ENCODE data around the gene BRSK1. TPM values are rescaled to one million over a fixed set of nuclear protein-coding genes. Genes with fewer than 3 reads are reported as not detected.
A peak's percentile ranks its signal among the peaks of the same experiment; 100 is the strongest.

BRSK1 gene
- total RNA-seq, 1 donor from 2014 or later = 1.3 TPM

DNA sequence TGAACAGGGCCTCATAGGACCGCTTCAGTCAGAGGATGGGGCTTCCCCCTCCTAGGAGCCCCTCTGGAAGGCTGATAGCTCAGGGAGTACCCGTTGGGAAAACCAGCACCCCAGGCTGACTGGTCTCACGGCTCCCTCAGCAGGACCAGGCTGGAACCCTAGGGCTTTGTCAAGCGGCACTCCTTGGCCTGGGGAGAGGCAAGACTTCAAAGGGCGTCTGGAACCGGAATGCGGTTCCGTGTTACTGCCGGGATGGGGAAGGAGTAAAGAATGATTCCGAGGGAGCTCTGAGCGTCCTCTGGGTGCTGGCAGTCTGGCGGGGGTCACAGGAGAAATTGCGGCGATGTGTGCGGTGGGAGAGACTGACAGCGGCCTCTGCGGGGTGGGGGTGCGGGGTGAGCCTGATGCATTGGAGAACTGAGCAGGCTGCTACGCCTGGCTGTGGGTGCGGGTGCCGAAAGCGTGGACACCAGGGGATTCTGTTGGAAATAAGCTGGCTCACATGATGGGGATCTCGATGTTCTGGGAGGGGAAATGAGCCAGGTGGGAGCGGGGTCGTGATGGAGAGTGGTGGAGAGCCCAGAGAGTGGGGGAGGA, 68.8 kb downstream of the BRSK1 start:
- Histone ChIP-seq H3K36me3 (no peaks in the 10 kb centered on the region), H3K4me1 (peaks cover 14% of the 10 kb centered on the region), H3K9me3 (no peaks in the 10 kb centered on the region), H3K27ac (no peak overlapping the region), H3K4me3 (no peak overlapping the region), H3K27me3 (peaks cover 40% of the 10 kb centered on the region)
- intact Hi-C loops (cut with DNase I) = no loop called here
- DNase-seq (no peak), ATAC-seq (no peak)
- TF ChIP-seq, protein P1, sequence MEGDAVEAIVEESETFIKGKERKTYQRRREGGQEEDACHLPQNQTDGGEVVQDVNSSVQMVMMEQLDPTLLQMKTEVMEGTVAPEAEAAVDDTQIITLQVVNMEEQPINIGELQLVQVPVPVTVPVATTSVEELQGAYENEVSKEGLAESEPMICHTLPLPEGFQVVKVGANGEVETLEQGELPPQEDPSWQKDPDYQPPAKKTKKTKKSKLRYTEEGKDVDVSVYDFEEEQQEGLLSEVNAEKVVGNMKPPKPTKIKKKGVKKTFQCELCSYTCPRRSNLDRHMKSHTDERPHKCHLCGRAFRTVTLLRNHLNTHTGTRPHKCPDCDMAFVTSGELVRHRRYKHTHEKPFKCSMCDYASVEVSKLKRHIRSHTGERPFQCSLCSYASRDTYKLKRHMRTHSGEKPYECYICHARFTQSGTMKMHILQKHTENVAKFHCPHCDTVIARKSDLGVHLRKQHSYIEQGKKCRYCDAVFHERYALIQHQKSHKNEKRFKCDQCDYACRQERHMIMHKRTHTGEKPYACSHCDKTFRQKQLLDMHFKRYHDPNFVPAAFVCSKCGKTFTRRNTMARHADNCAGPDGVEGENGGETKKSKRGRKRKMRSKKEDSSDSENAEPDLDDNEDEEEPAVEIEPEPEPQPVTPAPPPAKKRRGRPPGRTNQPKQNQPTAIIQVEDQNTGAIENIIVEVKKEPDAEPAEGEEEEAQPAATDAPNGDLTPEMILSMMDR (IDR thresholded peaks at IDR 0.05) = no peak

DNA sequence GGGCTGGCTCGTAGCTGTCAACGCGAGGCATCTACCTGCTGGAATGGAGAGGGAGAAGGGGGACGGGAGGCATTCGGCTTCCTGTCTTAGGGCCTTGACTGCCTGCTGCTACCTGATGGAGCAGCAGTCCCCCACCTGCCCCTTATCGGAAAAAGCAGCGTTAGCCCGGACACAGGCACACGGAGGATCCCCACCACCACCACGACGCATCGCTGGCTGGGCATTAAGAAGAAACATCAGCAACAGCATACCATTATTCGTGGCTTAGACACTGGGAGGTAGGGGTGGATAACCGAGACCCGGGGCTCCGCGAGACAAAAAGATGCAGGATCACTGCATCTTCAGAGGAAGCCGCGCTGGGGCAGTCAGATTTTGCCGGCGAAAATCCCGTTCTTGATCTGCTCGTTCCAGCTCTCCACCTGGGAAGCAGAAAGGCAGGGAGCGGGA, 69.6 kb downstream of the BRSK1 start:
- intact Hi-C loops (cut with DNase I) = no loop called here

GRCh38 chr19:55353803-55354697, 70.3 kb downstream of the BRSK1 start:
- Histone ChIP-seq H3K4me1 (peaks cover 14% of the 10 kb centered on the region), H3K9me3 (no peaks in the 10 kb centered on the region), H3K4me3 (peak overlapping the region; percentile 46), H3K36me3 (no peaks in the 10 kb centered on the region), H3K27ac (no peak overlapping the region), H3K27me3 (peaks cover 40% of the 10 kb centered on the region)
- TF ChIP-seq, protein P1 (IDR thresholded peaks at IDR 0.05) = no peak
- intact Hi-C loops (cut with DNase I) = no loop called here
- ATAC-seq (peak; percentile 91), DNase-seq (peak; percentile 86)

More for the DNA sequence above, 69.6 kb downstream of the BRSK1 start:
- TF ChIP-seq, protein P1 (IDR thresholded peaks at IDR 0.05) = no peak
- Histone ChIP-seq H3K4me1 (peaks cover 14% of the 10 kb centered on the region), H3K9me3 (no peaks in the 10 kb centered on the region), H3K27ac (no peak overlapping the region), H3K36me3 (no peaks in the 10 kb centered on the region), H3K27me3 (peaks cover 40% of the 10 kb centered on the region), H3K4me3 (peak overlapping the region; percentile 46)
- DNase-seq (no peak), ATAC-seq (no peak)

DNA sequence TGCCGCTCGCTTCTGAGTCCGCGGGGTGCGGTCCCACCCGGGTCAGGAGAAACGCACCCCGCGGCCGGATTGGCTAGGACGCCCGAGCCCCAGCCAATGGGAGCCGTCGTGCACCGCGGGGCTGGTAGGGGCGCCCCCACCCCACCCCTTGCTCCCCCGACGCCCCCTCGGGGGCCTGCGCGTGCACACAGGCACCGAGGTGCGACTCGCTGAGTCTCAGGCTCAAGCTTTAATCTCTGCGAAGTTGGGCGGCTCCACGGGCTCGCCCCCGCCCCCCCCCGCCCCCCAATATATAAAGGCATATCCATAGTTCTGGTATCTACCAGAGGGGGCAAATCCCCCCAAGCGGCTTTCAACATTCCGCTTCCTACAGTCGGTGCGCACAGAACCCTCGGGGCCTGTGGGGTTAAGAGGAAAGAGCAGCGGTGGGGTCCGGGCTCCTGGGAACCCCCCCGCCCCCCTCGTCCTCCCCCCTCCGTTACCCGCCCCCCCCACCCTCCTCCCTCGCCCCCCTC, 71.0 kb downstream of the BRSK1 start, which contains the start of gene COX6B2:
TSS of gene COX6B2 (minus strand) at position 22 of the 515 bp plus-strand sequence. CDS start 198 bp downstream, outside the sequence.
- H3K27ac ChIP-seq = no peak within 1 kb of the TSS
- TF ChIP-seq, protein P1 (IDR thresholded peaks at IDR 0.05) = no peak
- intact Hi-C loops (cut with DNase I) = no loop called here
- DNase-seq = no peak
- peaks cover 14% of the 10 kb centered on the region for H3K4me1 ChIP-seq
- no peaks in the 10 kb centered on the region for H3K36me3 ChIP-seq
- H3K27me3 ChIP-seq = peaks cover 40% of the 10 kb centered on the region
- no peak for ATAC-seq
- peak within 1 kb of the TSS; percentile 46 for H3K4me3 ChIP-seq
- no peaks in the 10 kb centered on the region for H3K9me3 ChIP-seq

GRCh38 chr19:55355213-55355821, 71.5 kb downstream of the BRSK1 start:
- no peak for DNase-seq
- no peaks in the 10 kb centered on the region for H3K9me3 ChIP-seq
- H3K4me3 ChIP-seq = no peak overlapping the region
- H3K27me3 ChIP-seq = peaks cover 40% of the 10 kb centered on the region
- H3K27ac ChIP-seq = no peak overlapping the region
- intact Hi-C loops (cut with DNase I) = no loop called here
- H3K4me1 ChIP-seq = peaks cover 14% of the 10 kb centered on the region
- ATAC-seq = no peak
- H3K36me3 ChIP-seq = no peaks in the 10 kb centered on the region
- TF ChIP-seq, protein P1 (IDR thresholded peaks at IDR 0.05) = no peak
